ENCODE measurements around the gene MBTPS1. TPM values are rescaled to one million over a fixed set of nuclear protein-coding genes. Genes with fewer than 3 reads are reported as not detected.

MBTPS1 gene
- total and polyA plus RNA-seq, 10 of the 15 experiments (the other 5 are each of a cell fraction or from before 2014, with no cell fraction given): 1.3 to 43.9 (median 35.2) TPM

- CTCF ChIA-PET: interaction anchor here (0.6 to 7.9 kb wide), 13 partner anchors 11 to 100 kb away, joined by 3 to 102 read pairs (median 4); partner anchors contain the start of genes ADAD2, MBTPS1 and TAF1C
- BruUV-seq (replicated peaks): no TSS peak
- H3K79me2 ChIP-seq (ENCODE audit: control insufficient read depth, insufficient read depth, low read length): no peaks in the 10 kb centered on the region
- peaks cover 10% of the 10 kb centered on the region for H4K20me1 ChIP-seq (ENCODE audit: control insufficient read depth, insufficient read depth)
- POLR2A ChIA-PET: interaction anchor here (0.7 kb wide), 1 partner anchor 28 kb away, joined by 3 read pairs; the partner anchor contains the start of gene MBTPS1
- H2AFZ ChIP-seq (ENCODE audit: control insufficient read depth, low read depth, low read length): no peak overlapping the region
- H3K4me1 ChIP-seq (ENCODE audit: control insufficient read depth, insufficient read depth, low read length): peaks cover 49% of the 10 kb centered on the region
- no peaks in the 10 kb centered on the region for H3K9me3 ChIP-seq (replicated peaks; ENCODE audit: control insufficient read depth, insufficient read depth, low read length)
- H3K36me3 ChIP-seq (ENCODE audit: control insufficient read depth in 2 of 2, insufficient read depth in 2 of 2, low read length in 1 of 2): peaks cover 22 to 43% of the 10 kb centered on the region in 2 experiments
- SMC1A ChIA-PET (ENCODE audit: uncharacterized antibody, unreplicated experiment): interaction anchor here (1.0 to 7.1 kb wide), 7 partner anchors 9 to 99 kb away, joined by 3 to 61 read pairs (median 4); partner anchors contain the start of gene TAF1C
- WGBS (ENCODE audit: insufficient coverage, insufficient replicate concordance, low lambda C conversion rate, missing lambda C conversion rate): 11% methylated on average over 15 of the region's 15 CpGs
- H3K27ac ChIP-seq (ENCODE audit: control insufficient read depth, insufficient read depth): no peak overlapping the region; the same call in none of the 2 replicates
- in situ Hi-C loops (cut with MboI) (loop anchor here (5.0 kb wide), 2 partner anchors 53 to 98 kb away; partner anchors contain the start of gene TAF1C), intact Hi-C loops (cut with micrococcal nuclease; ENCODE audit: unreplicated experiment) (loop anchor here (1.0 to 5.0 kb wide), 3 partner anchors 86 to 218 kb away; partner anchors contain the start of gene TAF1C)
- RAD21 ChIA-PET (ENCODE audit: unreplicated experiment): interaction anchor here (0.8 to 7.3 kb wide), 5 partner anchors 28 to 98 kb away, joined by 3 to 49 read pairs (median 5); partner anchors contain the start of genes MBTPS1 and TAF1C
- peak overlapping the region; percentile 31 for H3K4me2 ChIP-seq (ENCODE audit: control insufficient read depth, insufficient read depth)
- FAIRE-seq (peak; percentile 96), DNase-seq (ENCODE audit: low read depth, low spot score) (peak; percentile 67), ATAC-seq (peak; percentile 91)
- H3K27me3 ChIP-seq (replicated peaks in 1 of 2; ENCODE audit: control insufficient read depth in 2 of 2, insufficient read depth in 2 of 2, low read length in 1 of 2): no peaks in the 10 kb centered on the region
- H3K4me3 ChIP-seq: no peak overlapping the region
- no peak overlapping the region for H3K9ac ChIP-seq (ENCODE audit: control insufficient read depth, insufficient read depth, low read length)
- no peak for TF ChIP-seq RFX5 (IDR thresholded peaks at IDR 0.05; ENCODE audit: low read depth, low read length)
- TF ChIP-seq, protein P1, sequence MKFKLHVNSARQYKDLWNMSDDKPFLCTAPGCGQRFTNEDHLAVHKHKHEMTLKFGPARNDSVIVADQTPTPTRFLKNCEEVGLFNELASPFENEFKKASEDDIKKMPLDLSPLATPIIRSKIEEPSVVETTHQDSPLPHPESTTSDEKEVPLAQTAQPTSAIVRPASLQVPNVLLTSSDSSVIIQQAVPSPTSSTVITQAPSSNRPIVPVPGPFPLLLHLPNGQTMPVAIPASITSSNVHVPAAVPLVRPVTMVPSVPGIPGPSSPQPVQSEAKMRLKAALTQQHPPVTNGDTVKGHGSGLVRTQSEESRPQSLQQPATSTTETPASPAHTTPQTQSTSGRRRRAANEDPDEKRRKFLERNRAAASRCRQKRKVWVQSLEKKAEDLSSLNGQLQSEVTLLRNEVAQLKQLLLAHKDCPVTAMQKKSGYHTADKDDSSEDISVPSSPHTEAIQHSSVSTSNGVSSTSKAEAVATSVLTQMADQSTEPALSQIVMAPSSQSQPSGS (IDR thresholded peaks at IDR 0.05; ENCODE audit: low read length): no peak
- no peak for TF ChIP-seq SMAD1 (IDR thresholded peaks at IDR 0.05; ENCODE audit: low read depth, partially characterized antibody)
- TF ChIP-seq WRNIP1 (IDR thresholded peaks at IDR 0.05; ENCODE audit: borderline replicate concordance, low read depth, low read length): no peak
- no peak for TF ChIP-seq REST (IDR thresholded peaks at IDR 0.05; ENCODE audit: low read depth, low read length)
- no peak for TF ChIP-seq PAX8 (IDR thresholded peaks at IDR 0.05)
- no peak for TF ChIP-seq EZH2 (IDR thresholded peaks at IDR 0.05; ENCODE audit: borderline replicate concordance, control insufficient read depth, low read depth, low read length)
- no peak for TF ChIP-seq TCF7 (IDR thresholded peaks at IDR 0.05; ENCODE audit: borderline replicate concordance)
- TF ChIP-seq PAX5 (IDR thresholded peaks at IDR 0.05; ENCODE audit: borderline replicate concordance, low read depth, low read length): no peak; the same call in 1 of the 2 replicates
- TF ChIP-seq, protein P2, sequence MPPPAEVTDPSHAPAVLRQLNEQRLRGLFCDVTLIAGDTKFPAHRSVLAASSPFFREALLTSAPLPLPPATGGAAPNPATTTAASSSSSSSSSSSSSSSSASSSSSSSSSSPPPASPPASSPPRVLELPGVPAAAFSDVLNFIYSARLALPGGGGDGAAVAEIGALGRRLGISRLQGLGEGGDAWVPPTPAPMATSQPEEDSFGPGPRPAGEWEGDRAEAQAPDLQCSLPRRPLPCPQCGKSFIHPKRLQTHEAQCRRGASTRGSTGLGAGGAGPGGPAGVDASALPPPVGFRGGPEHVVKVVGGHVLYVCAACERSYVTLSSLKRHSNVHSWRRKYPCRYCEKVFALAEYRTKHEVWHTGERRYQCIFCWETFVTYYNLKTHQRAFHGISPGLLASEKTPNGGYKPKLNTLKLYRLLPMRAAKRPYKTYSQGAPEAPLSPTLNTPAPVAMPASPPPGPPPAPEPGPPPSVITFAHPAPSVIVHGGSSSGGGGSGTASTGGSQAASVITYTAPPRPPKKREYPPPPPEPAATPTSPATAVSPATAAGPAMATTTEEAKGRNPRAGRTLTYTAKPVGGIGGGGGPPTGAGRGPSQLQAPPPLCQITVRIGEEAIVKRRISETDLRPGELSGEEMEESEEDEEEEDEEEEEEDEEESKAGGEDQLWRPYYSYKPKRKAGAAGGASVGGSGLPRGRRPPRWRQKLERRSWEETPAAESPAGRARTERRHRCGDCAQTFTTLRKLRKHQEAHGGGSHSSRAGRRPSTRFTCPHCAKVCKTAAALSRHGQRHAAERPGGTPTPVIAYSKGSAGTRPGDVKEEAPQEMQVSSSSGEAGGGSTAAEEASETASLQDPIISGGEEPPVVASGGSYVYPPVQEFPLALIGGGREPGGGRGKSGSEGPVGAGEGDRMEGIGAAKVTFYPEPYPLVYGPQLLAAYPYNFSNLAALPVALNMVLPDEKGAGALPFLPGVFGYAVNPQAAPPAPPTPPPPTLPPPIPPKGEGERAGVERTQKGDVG (CRISPR knock-in tag; IDR thresholded peaks at IDR 0.05): no peak
Observed at GRCh38 chr16:84088695-84089395, 27.9 kb downstream of the MBTPS1 start.

All from GM12878 (cell line).